ENCODE data around the gene SAMM50.

The SAMM50 gene

DNA sequence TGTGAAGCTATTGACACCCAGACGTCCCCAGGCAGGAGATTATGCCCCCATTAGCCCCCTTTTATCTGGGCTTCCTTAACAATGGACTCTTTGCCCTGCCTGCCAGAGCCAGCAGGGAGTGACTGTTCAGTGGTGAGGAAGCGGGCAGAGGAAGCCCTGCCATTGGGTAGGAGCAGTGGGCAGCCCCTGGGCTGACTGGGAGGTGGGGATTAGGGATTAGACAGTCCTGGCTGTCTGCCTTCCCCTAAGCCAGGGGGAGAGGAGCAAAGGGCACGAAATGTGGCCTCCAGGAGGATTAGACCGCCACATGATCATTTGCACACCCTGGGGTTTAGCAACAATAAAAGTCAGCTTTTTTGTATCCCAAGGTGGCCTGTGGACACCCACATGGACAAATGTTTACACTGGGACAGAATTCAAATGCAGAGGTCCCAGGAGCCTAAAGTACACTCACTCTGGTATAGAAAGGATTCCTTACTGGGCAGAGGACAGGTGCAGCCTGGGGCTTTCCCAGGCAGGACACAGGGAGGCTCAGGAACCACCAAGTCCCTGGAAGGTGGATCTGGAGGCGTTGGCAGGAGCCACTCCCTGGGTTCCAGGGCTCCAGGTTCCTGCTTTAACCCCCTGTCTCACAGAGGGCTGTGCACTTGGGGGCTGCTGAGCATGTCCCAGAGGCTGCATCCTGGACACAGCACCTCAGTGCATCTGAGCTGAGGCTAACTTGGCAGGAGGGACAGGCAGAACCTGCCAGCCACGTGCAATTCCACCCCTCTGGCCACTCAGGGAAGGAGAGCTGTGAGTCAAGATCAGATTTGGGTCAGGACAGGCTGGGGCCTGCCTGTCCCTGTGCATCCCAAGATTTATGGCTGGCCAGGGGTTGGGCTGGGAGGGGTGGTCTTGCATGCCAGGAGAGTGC lies 29.6 kb upstream of the SAMM50 start:
- TF ChIP-seq ZNF274 (IDR thresholded peaks at IDR 0.05; ENCODE audit: low read depth, low read length) = no peak
- no peak overlapping the region for H3K4me3 ChIP-seq (ENCODE audit: low read length)

GRCh38 chr22:43926349-43926710 lies 28.9 kb upstream of the SAMM50 start:
- no peak for TF ChIP-seq ZNF274 (IDR thresholded peaks at IDR 0.05; ENCODE audit: low read depth, low read length)
- H3K4me3 ChIP-seq (ENCODE audit: low read length) = no peak overlapping the region

DNA sequence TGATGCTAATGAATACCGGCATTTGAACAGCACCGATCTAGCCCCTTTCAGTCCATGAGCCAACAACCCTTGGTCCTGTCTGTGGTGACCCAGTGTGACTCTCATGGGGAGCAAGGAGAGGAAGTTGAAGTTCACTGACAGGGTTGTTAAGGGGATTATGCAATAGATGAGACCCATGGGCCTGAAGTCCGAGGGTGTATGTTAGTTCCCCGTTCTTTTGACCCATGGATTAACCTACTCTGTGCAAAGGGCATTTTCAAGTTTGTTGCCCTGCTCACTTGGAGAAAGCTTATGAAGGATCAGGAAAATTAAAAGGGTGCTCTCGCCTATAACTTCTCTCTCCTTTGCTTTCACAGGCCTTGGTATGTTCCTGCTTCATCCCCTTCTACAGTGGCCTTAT lies 26.8 kb upstream of the SAMM50 start:
- no peak for TF ChIP-seq ZNF274 (IDR thresholded peaks at IDR 0.05; ENCODE audit: low read depth, low read length)
- H3K4me3 ChIP-seq (ENCODE audit: low read length) = no peak overlapping the region

DNA sequence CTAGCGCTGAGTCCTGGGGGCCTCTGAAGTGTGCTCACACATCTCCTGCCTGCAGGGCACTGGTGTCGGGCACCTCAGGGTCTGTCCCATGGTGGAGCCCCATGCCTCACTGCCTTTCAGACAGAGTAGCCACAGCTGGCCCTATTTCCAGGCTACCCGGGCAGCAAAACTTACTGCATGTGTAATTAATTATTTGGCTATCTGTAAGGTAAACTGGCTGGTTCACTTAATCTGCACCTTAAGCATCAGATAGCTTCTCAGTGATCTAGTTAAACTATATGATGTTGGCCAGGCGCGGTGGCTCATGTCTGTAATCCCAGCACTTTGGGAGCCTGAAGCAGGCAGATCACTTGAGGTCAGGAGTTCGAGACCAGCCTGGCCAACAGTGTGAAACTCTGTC lies 26.3 kb upstream of the SAMM50 start:
- TF ChIP-seq ZNF274 (IDR thresholded peaks at IDR 0.05; ENCODE audit: low read depth, low read length) = no peak
- no peak overlapping the region for H3K4me3 ChIP-seq (ENCODE audit: low read length)

DNA sequence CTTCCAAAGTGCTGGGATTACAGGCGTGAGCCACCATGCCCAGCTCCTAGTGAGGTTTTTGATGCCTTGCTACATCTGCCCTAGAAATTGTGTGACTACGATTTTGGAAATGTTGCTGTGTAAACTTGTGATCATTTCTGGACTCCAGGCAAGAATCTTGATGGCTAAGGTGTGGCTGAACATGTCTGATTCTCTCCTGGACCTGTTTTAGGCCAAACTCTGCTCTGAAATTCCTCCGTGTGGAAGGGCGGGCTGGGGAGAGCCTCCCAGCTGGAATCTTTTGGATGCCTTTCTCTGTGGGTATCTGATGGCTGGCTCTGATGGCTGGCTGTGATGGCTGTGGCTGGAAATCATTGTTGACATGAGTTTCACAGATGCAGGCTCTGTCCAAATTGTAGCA lies 23.5 kb upstream of the SAMM50 start:
- TF ChIP-seq ZNF274 (IDR thresholded peaks at IDR 0.05; ENCODE audit: low read depth, low read length) = no peak
- H3K4me3 ChIP-seq (ENCODE audit: low read length) = no peak overlapping the region

- TF ChIP-seq ZNF274 (IDR thresholded peaks at IDR 0.05; ENCODE audit: low read depth, low read length) = no peak
- no peak overlapping the region for H3K4me3 ChIP-seq (ENCODE audit: low read length)
Measured at GRCh38 chr22:43941449-43941848, 13.8 kb upstream of the SAMM50 start.

DNA sequence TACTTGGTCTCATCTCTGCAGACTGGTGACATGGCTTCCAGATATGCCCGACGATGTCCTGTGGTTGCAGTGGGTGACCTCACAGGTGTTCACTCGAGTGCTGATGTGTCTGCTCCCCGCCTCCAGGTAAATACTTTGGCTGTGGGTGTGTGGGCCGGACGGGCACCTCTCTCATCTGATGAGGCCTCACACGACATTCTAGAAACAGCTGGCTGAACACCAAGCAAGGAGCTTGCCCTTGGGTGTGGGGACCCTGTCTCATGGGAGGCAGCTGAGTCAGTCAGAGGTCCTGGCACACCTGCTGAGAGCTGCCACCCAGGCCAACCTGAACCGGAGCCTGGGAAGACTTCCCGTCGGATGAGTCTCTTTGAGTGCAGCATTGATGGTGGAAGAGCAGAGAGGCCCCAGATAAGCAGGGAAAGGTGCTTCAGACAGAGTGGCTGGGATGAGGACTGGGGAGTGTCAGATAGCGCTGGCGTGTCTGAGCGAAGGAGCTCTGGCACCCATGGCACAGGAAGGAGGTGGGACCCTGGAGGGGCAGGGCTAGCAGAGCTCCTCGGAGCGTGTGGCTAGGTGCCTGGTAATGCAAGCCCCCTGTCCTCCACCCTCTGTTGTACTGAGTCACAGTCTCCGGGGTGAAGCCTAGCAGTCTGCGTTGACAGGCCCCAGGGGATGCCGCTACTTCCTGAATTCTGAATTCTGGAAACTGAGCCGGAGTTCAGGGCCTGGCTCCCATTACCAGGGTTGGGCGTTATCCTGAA lies 10.4 kb upstream of the SAMM50 start:
- no peak for TF ChIP-seq ZNF274 (IDR thresholded peaks at IDR 0.05; ENCODE audit: low read depth, low read length)
- no peak overlapping the region for H3K4me3 ChIP-seq (ENCODE audit: low read length)

- no peak for TF ChIP-seq ZNF274 (IDR thresholded peaks at IDR 0.05; ENCODE audit: low read depth, low read length)
- no peak overlapping the region for H3K4me3 ChIP-seq (ENCODE audit: low read length)
Measured at GRCh38 chr22:43945632-43946383, 9.4 kb upstream of the SAMM50 start.

- TF ChIP-seq ZNF274 (IDR thresholded peaks at IDR 0.05; ENCODE audit: low read depth, low read length) = no peak
- H3K4me3 ChIP-seq (ENCODE audit: low read length) = no peak overlapping the region
Measured at GRCh38 chr22:43946384-43946667, 8.9 kb upstream of the SAMM50 start.

- H3K4me3 ChIP-seq (ENCODE audit: low read length) = no peak overlapping the region
- no peak for TF ChIP-seq ZNF274 (IDR thresholded peaks at IDR 0.05; ENCODE audit: low read depth, low read length)
Measured at GRCh38 chr22:43948836-43949406, 6.3 kb upstream of the SAMM50 start.

- H3K4me3 ChIP-seq (ENCODE audit: low read length) = no peak overlapping the region
- no peak for TF ChIP-seq ZNF274 (IDR thresholded peaks at IDR 0.05; ENCODE audit: low read depth, low read length)
Measured at GRCh38 chr22:43951391-43951790, 3.9 kb upstream of the SAMM50 start.

DNA sequence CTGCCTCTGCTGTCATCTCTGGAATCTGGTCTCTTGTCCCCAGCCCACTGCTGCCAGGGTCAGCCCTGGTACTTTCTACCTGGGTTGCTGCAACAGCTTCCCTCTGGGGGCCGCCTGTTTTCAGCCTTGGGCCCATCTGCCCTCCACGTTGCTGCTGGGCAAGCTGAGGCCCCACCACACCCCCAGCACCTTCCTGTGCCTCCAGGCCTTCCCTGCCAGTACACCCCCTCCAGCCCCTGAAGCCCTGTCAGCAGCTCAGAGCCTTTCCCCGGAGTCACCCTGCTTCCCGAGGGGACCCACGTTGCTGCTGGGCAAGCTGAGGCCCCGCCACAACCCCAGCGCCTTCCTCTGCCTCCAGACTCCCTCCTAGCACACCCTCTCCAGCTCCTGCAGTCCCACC lies 3.3 kb upstream of the SAMM50 start:
- no peak for TF ChIP-seq ZNF274 (IDR thresholded peaks at IDR 0.05; ENCODE audit: low read depth, low read length)

GRCh38 chr22:43953988-43954785 lies 1.1 kb upstream of the SAMM50 start:
- no peak for TF ChIP-seq ZNF274 (IDR thresholded peaks at IDR 0.05; ENCODE audit: low read depth, low read length)
- peak overlapping the region; percentile 95 for H3K4me3 ChIP-seq (ENCODE audit: low read length)

More for the DNA sequence above, 3.3 kb upstream of the SAMM50 start:
- H3K4me3 ChIP-seq (ENCODE audit: low read length) = no peak overlapping the region
